Stimulated activated naive CD4-positive, alpha-beta T cell (primary cell): ENCODE measurements around the gene ZBTB39.
"Not testable (repeated sequence)": the region's sequence is repeated elsewhere in the genome, so short reads cannot be mapped to it uniquely, and the experiment has no call there.

Experiments used
- DNase-seq, 6 experiments: peaks; one replicate each; lab custom pipeline; 2025; lab: John Stamatoyannopoulos, UW

The ZBTB39 gene

GRCh38 chr12:56980268-56980667 is 26.1 kb downstream of the ZBTB39 start:
- DNase-seq: no peak

- no peak for DNase-seq
These were observed 26.7 kb downstream of the ZBTB39 start for GRCh38 chr12:56979628-56980027.

- DNase-seq: no peak
These were observed 27.8 kb downstream of the ZBTB39 start for GRCh38 chr12:56978397-56979138.

GRCh38 chr12:56977361-56977760 is 29.0 kb downstream of the ZBTB39 start:
- not testable (repeated sequence) for DNase-seq

- DNase-seq: not testable (repeated sequence)
These were observed 32.1 kb downstream of the ZBTB39 start for GRCh38 chr12:56974224-56974623.

- not testable (repeated sequence) for DNase-seq
These were observed 37.4 kb downstream of the ZBTB39 start for GRCh38 chr12:56968910-56969309.

- not testable (repeated sequence) for DNase-seq
These were observed 40.2 kb downstream of the ZBTB39 start for GRCh38 chr12:56965997-56966642.

GRCh38 chr12:56965124-56965523 is 41.2 kb downstream of the ZBTB39 start:
- not testable (repeated sequence) for DNase-seq

GRCh38 chr12:56963557-56963956 is 42.8 kb downstream of the ZBTB39 start:
- DNase-seq: not testable (repeated sequence)

GRCh38 chr12:56962247-56962646 is 44.1 kb downstream of the ZBTB39 start:
- not testable (repeated sequence) for DNase-seq

GRCh38 chr12:56958422-56958821 is 47.9 kb downstream of the ZBTB39 start:
- DNase-seq: no peak

GRCh38 chr12:56957229-56958052 is 48.9 kb downstream of the ZBTB39 start, which contains the start of gene RDH16:
Gene RDH16, minus strand, starts transcription at chr12:56957608. Its CDS starts 146 bp downstream, at chr12:56957462.
- DNase-seq: no peak

GRCh38 chr12:56955631-56956256 is 50.6 kb downstream of the ZBTB39 start:
- DNase-seq: no peak

- no peak for DNase-seq
These were observed 51.4 kb downstream of the ZBTB39 start for GRCh38 chr12:56954958-56955355.

GRCh38 chr12:56954057-56954957 is 52.0 kb downstream of the ZBTB39 start:
- no peak for DNase-seq

- no peak for DNase-seq
These were observed 53.0 kb downstream of the ZBTB39 start for GRCh38 chr12:56953314-56953713.

GRCh38 chr12:56951582-56952339 is 54.6 kb downstream of the ZBTB39 start:
- DNase-seq: no peak

- DNase-seq: no peak
These were observed 57.5 kb downstream of the ZBTB39 start for GRCh38 chr12:56948881-56949280.
